Measurements from ENCODE around the gene SLC23A1. TPM values are rescaled to one million over a fixed set of nuclear protein-coding genes. Genes with fewer than 3 reads are reported as not detected.
"Not testable (repeated sequence)": the region's sequence is repeated elsewhere in the genome, so short reads cannot be mapped to it uniquely, and the experiment has no call there.

The SLC23A1 gene
- total RNA-seq, 1 donor from 2014 or later: 2.1 TPM

DNA sequence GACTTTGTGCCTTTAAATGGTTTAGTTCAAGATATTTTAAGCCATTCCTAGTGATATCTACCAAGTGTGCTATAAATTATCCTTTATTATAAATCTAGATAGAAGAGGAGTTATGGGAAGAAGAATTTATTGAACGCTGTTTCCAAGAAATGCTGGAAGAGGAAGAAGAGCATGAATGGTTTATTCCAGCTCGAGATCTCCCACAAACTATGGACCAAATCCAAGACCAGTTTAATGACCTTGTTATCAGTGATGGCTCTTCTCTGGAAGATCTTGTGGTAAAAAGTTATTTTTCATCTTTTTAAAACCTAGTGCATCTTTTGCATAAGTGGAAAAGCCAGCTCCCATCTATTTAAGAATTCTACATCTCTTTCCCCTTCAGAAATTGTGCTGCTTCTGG, 18.6 kb downstream of the SLC23A1 start:
- peaks cover 27% of the 10 kb centered on the region for H3K36me3 Mint-ChIP-seq

DNA sequence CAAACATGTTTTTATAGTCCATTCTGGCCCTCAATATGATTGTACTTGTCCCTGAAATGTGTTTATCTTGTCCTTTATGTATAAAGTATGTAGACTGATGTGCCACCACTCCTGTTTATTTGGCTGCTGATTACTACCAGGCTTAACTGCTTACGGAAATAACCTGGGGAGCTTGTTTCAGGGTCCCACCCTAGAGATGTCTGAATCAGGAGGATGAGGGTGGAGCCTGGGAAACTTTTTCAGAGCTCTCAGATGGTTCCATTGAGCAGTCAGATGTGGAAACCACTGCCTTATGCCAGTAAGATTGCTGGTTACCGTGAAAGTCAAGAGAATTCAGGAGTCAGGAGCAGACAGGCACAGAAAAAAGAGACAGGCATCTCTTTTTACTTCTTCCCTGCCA, 19.2 kb downstream of the SLC23A1 start:
- H3K4me1 Mint-ChIP-seq (ENCODE audit: unreplicated experiment): no peaks in the 10 kb centered on the region
- H3K4me3 Mint-ChIP-seq: no peak overlapping the region
- no peaks in the 10 kb centered on the region for H3K9me3 Mint-ChIP-seq
- peak overlapping the region; percentile 44 for H3K27ac Mint-ChIP-seq
- no peaks in the 10 kb centered on the region for H3K27me3 Mint-ChIP-seq
- TF ChIP-seq, protein P1, sequence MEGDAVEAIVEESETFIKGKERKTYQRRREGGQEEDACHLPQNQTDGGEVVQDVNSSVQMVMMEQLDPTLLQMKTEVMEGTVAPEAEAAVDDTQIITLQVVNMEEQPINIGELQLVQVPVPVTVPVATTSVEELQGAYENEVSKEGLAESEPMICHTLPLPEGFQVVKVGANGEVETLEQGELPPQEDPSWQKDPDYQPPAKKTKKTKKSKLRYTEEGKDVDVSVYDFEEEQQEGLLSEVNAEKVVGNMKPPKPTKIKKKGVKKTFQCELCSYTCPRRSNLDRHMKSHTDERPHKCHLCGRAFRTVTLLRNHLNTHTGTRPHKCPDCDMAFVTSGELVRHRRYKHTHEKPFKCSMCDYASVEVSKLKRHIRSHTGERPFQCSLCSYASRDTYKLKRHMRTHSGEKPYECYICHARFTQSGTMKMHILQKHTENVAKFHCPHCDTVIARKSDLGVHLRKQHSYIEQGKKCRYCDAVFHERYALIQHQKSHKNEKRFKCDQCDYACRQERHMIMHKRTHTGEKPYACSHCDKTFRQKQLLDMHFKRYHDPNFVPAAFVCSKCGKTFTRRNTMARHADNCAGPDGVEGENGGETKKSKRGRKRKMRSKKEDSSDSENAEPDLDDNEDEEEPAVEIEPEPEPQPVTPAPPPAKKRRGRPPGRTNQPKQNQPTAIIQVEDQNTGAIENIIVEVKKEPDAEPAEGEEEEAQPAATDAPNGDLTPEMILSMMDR (conservative IDR thresholded peaks at IDR 0.05): no peak
- H3K36me3 Mint-ChIP-seq: peaks cover 27% of the 10 kb centered on the region
- no peak for DNase-seq (ENCODE audit: extremely low spot score, unreplicated experiment)

More for the DNA sequence above, 18.6 kb downstream of the SLC23A1 start:
- H3K27me3 Mint-ChIP-seq: no peaks in the 10 kb centered on the region
- no peak overlapping the region for H3K27ac Mint-ChIP-seq
- no peaks in the 10 kb centered on the region for H3K9me3 Mint-ChIP-seq
- TF ChIP-seq, protein P1 (conservative IDR thresholded peaks at IDR 0.05): no peak
- H3K4me1 Mint-ChIP-seq (ENCODE audit: unreplicated experiment): no peaks in the 10 kb centered on the region
- no peak for DNase-seq (ENCODE audit: extremely low spot score, unreplicated experiment)
- no peak overlapping the region for H3K4me3 Mint-ChIP-seq

DNA sequence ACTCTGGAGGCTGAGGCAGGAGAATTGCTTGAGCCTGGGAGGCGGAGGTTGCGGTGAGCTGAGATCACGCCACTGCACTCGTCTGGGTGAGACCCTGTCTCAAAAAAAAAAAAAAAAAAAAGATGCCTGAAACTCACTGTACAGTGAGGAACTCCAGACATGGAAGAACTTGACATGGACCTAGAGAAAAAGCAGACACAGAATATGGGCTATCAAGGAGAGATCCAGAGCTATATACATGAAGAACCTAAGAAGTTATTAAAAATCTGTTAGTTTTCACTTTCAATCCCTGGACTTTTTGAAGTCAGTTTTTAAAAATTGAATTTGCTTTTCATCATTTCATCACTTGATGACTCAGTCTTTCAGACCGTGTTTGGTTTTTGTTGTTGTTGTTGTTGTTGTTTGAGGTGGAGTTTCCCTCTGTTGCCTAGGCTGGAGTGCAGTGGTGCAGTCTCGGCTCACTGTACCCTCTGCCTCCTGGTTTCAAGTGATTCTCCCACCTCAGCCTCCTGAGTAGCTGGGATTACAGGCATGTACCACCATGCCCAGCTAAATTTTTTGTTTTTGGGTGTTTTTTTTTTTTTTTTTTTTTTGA, 21.2 kb downstream of the SLC23A1 start:
- TF ChIP-seq, protein P1 (conservative IDR thresholded peaks at IDR 0.05): no peak
- Mint-ChIP-seq H3K27ac (no peak overlapping the region), H3K4me1 (ENCODE audit: unreplicated experiment) (peaks cover 5% of the 10 kb centered on the region), H3K27me3 (no peaks in the 10 kb centered on the region), H3K9me3 (no peaks in the 10 kb centered on the region), H3K36me3 (peaks cover 36% of the 10 kb centered on the region), H3K4me3 (no peak overlapping the region)
- DNase-seq (ENCODE audit: extremely low spot score, unreplicated experiment): no peak

DNA sequence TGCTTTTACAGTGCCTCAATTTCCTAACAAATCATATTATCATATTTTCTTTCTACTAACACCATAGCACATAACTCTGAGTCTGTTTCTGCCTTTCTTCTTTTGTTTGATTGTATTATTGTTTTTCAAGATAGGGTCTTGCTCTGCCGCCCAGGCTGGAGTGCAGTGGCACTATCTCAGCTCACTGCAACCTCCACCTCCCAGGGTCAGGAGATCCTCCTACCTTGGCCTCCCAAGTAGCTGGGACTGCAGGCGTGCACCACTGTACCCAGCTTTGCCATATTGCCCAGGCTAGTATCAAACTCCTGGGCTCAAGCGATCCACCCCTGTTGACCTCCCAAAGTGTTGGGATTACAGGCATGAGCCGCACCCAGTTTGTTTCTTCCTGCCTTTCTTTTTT, 22.7 kb downstream of the SLC23A1 start:
- TF ChIP-seq, protein P1 (conservative IDR thresholded peaks at IDR 0.05): no peak
- Mint-ChIP-seq H3K27me3 (no peaks in the 10 kb centered on the region), H3K4me1 (ENCODE audit: unreplicated experiment) (peaks cover 5% of the 10 kb centered on the region), H3K4me3 (no peak overlapping the region), H3K27ac (no peak overlapping the region), H3K9me3 (no peaks in the 10 kb centered on the region), H3K36me3 (peaks cover 32% of the 10 kb centered on the region)
- no peak for DNase-seq (ENCODE audit: extremely low spot score, unreplicated experiment)

- no peak overlapping the region for H3K27ac Mint-ChIP-seq
- peaks cover 27% of the 10 kb centered on the region for H3K36me3 Mint-ChIP-seq
- no peak overlapping the region for H3K4me3 Mint-ChIP-seq
- peaks cover 6% of the 10 kb centered on the region for H3K9me3 Mint-ChIP-seq
- no peaks in the 10 kb centered on the region for H3K27me3 Mint-ChIP-seq
- H3K4me1 Mint-ChIP-seq (ENCODE audit: unreplicated experiment): peaks cover 11% of the 10 kb centered on the region
- TF ChIP-seq, protein P1 (conservative IDR thresholded peaks at IDR 0.05): no peak
- no peak for DNase-seq (ENCODE audit: extremely low spot score, unreplicated experiment)
These were observed 25.0 kb downstream of the SLC23A1 start for GRCh38 chr5:139358064-139358463.

DNA sequence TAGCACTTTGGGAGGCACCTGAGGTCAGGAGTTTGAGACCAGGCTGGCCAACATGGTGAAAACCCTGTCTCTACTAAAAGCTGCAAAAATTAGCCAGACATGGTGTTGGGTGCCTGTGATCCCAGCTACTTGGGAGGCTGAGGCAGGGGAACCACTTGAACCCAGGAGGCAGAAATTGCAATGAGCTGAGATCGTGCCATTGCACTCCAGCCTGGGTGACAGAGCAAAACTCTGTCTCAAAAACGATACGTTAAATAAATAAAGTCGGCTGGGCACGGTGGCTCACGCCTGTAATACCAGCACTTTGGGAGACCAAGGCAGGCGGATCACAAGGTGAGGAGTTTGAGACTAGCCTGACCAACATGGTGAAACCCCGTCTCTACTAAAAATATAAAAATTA, 27.2 kb downstream of the SLC23A1 start:
- not testable (repeated sequence) for H3K4me3 Mint-ChIP-seq; H3K27me3 Mint-ChIP-seq; H3K27ac Mint-ChIP-seq; H3K9me3 Mint-ChIP-seq; DNase-seq (ENCODE audit: extremely low spot score, unreplicated experiment)
- peaks cover 38% of the 10 kb centered on the region for H3K36me3 Mint-ChIP-seq
- H3K4me1 Mint-ChIP-seq (ENCODE audit: unreplicated experiment): peaks cover 11% of the 10 kb centered on the region

Measured in type B pancreatic cell (in vitro differentiated cells).